ENCODE results near the gene GAS7. TPM values are rescaled to one million over a fixed set of nuclear protein-coding genes. Genes with fewer than 3 reads are reported as not detected.

Gene GAS7
- polyA plus RNA-seq, 1 experiment: 1.4 TPM

GRCh38 chr17:9880582-9880999 lies 317.8 kb downstream of the GAS7 start:
- TF ChIP-seq CTCF (IDR thresholded peaks at IDR 0.05; ENCODE audit: insufficient read depth, low read depth, low read length): no peak
- Histone ChIP-seq H3K27me3 (ENCODE audit: control insufficient read depth, insufficient read depth, low read length) (no peaks in the 10 kb centered on the region), H3K4me3 (ENCODE audit: low read depth, low read length) (no peak overlapping the region), H3K36me3 (ENCODE audit: control insufficient read depth, insufficient read depth, low read length) (no peaks in the 10 kb centered on the region)
- POLR2A ChIA-PET: no interaction called here
- no peak for DNase-seq (ENCODE audit: low read depth)
- CTCF ChIA-PET: interaction anchor here (1.4 to 3.3 kb wide), 2 partner anchors 9 to 49 kb away, joined by 4 to 19 read pairs; no protein-coding TSS in a partner anchor

- no peak for TF ChIP-seq CTCF (IDR thresholded peaks at IDR 0.05; ENCODE audit: insufficient read depth, low read depth, low read length)
- H3K27me3 ChIP-seq (ENCODE audit: control insufficient read depth, insufficient read depth, low read length): no peaks in the 10 kb centered on the region
- ChIA-PET CTCF (interaction anchor here (1.0 to 3.3 kb wide), 3 partner anchors 10 to 50 kb away, joined by 3 to 19 read pairs (median 4); no protein-coding TSS in a partner anchor), POLR2A (no interaction called here)
- DNase-seq (ENCODE audit: low read depth): no peak
- H3K4me3 ChIP-seq (ENCODE audit: low read depth, low read length): no peak overlapping the region
- no peaks in the 10 kb centered on the region for H3K36me3 ChIP-seq (ENCODE audit: control insufficient read depth, insufficient read depth, low read length)
These were observed 319.4 kb downstream of the GAS7 start for GRCh38 chr17:9878786-9879525.

GRCh38 chr17:9878356-9878755 lies 320.1 kb downstream of the GAS7 start:
- no peaks in the 10 kb centered on the region for H3K36me3 ChIP-seq (ENCODE audit: control insufficient read depth, insufficient read depth, low read length)
- no peak for TF ChIP-seq CTCF (IDR thresholded peaks at IDR 0.05; ENCODE audit: insufficient read depth, low read depth, low read length)
- no peaks in the 10 kb centered on the region for H3K27me3 ChIP-seq (ENCODE audit: control insufficient read depth, insufficient read depth, low read length)
- ChIA-PET POLR2A (no interaction called here), CTCF (interaction anchor here (0.9 to 3.3 kb wide), 3 partner anchors 11 to 51 kb away, joined by 3 to 19 read pairs (median 3); no protein-coding TSS in a partner anchor)
- DNase-seq (ENCODE audit: low read depth): no peak
- no peak overlapping the region for H3K4me3 ChIP-seq (ENCODE audit: low read depth, low read length)

- H3K27me3 ChIP-seq (ENCODE audit: control insufficient read depth, insufficient read depth, low read length): no peaks in the 10 kb centered on the region
- no peak overlapping the region for H3K4me3 ChIP-seq (ENCODE audit: low read depth, low read length)
- H3K36me3 ChIP-seq (ENCODE audit: control insufficient read depth, insufficient read depth, low read length): no peaks in the 10 kb centered on the region
- TF ChIP-seq CTCF (IDR thresholded peaks at IDR 0.05; ENCODE audit: insufficient read depth, low read depth, low read length): no peak
- POLR2A ChIA-PET: no interaction called here
- CTCF ChIA-PET: interaction anchor here (1.4 kb wide), 1 partner anchor 15 kb away, joined by 3 read pairs; no protein-coding TSS in a partner anchor
- DNase-seq (ENCODE audit: low read depth): peak; percentile 50
These were observed 323.0 kb downstream of the GAS7 start for GRCh38 chr17:9875441-9875840.

GRCh38 chr17:9874722-9875121 lies 323.7 kb downstream of the GAS7 start:
- TF ChIP-seq CTCF (IDR thresholded peaks at IDR 0.05; ENCODE audit: insufficient read depth, low read depth, low read length): no peak
- no peak for DNase-seq (ENCODE audit: low read depth)
- POLR2A ChIA-PET: no interaction called here
- Histone ChIP-seq H3K36me3 (ENCODE audit: control insufficient read depth, insufficient read depth, low read length) (no peaks in the 10 kb centered on the region), H3K27me3 (ENCODE audit: control insufficient read depth, insufficient read depth, low read length) (no peaks in the 10 kb centered on the region), H3K4me3 (ENCODE audit: low read depth, low read length) (no peak overlapping the region)
- CTCF ChIA-PET: interaction anchor here (1.3 kb wide), 1 partner anchor 15 kb away, joined by 5 read pairs; no protein-coding TSS in a partner anchor
